ENCODE measurements around the gene ACD.
A peak's percentile ranks its signal among the peaks of the same experiment; 100 is the strongest.

Gene ACD

GRCh38 chr16:67661101-67661761 is 1.2 kb upstream of the ACD start:
- no peak for DNase-seq

DNA sequence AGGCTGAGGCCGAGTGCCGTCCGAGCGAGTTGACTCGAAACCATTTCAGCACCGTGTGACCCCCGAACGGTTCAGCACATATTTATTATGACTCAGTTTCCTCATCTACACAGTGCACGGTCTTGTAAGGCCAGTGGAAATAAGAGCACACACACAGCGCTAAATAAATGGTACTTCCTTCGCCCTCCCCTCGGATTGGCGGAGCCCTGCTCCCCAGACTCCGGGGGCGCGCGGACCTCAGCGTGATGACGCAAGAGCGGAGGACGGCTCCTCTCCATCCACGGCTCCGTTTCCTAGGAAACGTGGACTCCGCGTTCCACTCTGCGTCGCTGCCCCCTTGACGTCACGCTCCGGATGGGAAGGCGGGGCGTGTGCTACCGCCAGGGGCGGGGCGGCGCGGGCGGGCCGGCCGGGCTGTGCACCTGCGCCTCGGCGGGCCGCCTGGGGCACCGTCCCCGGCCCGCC is 536 bp upstream of the ACD start, which contains the start of gene PARD6A:
Gene PARD6A (plus strand): TSS at position 397 of the 465 bp plus-strand sequence. CDS start 79 bp downstream, outside the sequence.
- peak; percentile 94 for DNase-seq

DNA sequence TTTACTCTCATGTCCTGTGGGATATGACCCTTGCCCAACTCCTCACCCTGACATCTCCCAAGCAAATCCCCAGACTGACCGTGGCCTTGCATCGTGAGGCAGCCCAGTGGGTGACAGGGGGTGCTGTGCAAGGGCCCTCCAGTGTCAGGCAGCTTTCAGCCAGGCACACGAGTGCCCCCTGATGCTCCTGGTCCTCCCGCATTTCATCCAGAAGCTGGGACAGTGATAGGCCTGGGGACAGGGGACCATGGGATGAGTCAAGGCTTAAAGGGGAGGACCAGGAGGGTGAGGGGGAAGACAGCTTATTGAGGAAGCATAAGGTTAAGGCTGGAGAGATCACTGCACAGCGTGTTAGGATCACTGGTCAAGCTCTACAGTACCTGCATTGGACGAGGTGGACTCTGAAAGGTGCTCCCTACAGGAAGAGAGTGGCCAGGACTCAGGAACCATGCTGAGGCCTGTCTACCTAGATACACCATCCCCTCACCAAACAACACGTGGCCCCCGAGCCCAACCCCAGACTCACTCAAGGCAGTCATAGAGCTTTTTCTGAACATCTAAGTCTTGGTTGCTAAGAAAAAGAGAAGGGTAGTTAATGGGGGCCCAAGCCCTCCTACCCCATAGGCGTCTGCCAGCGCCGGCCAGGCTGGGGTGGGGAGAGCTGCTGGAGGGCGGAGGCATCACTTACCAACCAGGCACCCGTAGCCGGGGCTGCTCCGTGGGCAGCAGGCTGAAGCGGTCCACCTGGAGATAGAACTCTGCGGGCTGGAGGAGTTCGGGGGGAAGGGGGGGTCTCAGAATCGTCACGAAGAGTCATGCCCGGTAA is 998 bp downstream of the ACD start:
- no peak for DNase-seq

DNA sequence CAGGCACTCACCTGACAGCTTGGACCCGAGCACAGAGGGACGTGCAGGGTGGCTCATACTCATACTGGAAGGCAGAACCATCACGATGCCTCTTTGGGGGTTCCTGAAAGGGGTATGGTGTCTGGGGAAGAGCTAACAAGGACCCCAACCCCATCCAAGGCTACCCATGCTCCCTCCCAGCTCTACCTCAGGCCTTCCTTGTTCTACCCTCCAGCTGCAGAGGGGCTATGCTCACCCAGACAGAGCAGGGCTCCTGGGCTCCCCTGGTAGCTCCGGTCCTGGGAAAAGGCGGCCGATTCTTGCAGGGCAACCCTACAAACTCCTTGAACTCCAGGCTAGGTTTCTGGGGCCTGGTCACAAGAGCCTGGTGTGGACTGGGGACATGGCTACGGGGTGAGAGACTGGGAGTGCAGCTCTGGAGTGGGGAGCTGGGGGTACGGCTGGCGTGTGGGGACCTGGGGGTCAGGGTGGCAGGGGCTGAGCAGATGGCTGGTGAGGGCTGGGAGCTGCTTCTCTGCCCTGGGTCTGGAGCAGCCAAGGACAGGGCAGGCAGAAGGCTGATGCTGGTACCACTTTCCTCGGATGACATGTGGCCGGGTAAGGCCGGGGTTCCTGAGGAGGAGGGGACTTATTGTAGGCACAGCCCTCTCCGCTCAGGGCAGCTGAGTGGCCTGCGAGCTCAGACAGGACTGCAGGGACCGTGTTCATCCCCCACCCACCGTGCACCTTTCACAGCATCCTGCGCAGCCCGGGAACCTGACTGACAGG is 2.1 kb downstream of the ACD start:
- DNase-seq: no peak

DNA sequence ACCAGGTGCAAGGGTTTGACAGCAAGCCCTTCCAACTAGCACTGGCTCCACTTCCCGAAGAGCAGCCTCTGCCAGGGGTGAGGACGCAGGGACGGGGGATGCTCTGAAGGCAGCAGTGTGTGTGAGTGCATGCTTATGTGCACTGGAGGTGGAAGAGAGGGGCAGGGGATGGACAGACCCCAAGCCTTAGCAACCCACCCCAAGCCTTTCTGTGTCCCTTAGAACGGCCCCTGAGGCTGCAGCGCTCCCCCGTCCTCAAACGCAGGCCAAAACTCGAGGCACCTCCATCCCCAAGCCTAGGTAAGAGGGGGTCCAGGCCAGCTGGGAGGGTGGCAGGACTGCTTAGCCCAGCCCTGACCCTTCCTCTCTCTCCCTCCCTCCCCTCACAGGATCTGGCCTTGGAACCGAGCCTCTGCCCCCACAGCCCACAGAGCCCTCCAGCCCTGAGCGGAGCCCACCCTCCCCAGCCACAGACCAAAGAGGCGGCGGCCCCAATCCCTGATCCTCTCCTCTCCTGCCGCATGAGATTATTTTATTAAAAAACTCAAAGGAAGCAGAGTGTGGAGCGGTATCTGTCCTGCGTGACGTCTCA is 2.9 kb downstream of the ACD start:
- DNase-seq: no peak

- DNase-seq: no peak
Measured at GRCh38 chr16:67656344-67657016, 3.6 kb downstream of the ACD start.

GRCh38 chr16:67655363-67655762 is 4.7 kb downstream of the ACD start:
- no peak for DNase-seq

GRCh38 chr16:67654403-67654911 is 5.6 kb downstream of the ACD start:
- no peak for DNase-seq

- DNase-seq: no peak
Measured at GRCh38 chr16:67653789-67654402, 6.2 kb downstream of the ACD start.

DNA sequence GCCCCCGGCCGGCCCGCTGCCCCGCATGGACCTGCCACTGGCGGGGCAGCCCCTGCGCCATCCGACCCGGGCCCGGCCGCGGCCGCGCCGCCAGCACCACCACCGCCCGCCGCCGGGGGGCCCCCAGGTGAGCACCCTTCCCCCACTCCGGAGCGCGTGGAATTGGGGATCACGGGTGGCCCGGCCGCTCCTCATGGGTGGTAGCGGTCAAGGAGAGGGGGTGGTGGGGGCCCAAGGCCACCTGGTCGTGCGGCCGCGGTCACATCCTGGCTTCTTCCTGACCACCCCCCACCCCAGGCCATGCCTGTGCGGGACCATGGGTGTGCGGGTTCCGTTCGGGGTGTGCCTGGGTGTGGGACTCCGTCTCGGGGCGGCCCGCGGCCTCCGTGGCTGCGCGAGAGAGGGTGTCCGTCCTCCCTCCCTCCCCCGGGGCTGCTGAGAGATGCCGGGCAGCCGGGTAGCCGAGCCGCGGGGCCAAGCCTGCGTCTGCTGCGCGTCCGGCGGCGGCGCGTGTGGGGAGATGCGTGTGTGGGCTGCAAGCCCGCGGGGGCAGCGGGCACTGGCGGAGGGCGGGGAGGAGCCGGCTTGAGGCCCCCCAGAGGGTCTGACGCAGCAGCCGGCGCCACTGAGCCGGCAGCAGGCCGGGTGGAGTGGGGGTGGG is 6.8 kb downstream of the ACD start:
- no peak for DNase-seq

- DNase-seq: peak; percentile 32
Measured at GRCh38 chr16:67652578-67653127, 7.4 kb downstream of the ACD start.

GRCh38 chr16:67651847-67652246 is 8.2 kb downstream of the ACD start:
- no peak for DNase-seq

GRCh38 chr16:67651039-67651438 is 9.0 kb downstream of the ACD start:
- DNase-seq: no peak

GRCh38 chr16:67650023-67650422 is 10.0 kb downstream of the ACD start:
- DNase-seq: no peak

DNA sequence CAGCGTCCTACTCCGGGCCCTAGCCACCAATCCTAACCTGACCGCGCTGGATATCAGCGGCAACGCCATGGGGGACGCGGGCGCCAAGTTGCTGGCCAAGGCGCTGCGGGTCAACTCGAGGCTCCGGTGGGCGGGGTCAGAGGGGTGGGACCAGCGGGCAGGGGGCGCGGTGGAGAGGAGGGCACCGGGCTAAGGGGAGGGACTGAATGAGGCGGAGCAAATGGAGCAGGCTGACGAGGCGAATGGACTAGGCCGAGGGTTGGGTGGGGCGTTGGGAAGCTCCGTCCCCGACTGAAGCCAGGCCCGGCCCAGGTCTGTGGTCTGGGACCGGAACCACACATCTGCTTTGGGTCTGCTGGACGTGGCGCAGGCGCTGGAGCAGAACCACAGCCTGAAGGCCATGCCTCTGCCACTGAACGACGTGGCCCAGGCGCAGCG is 10.5 kb downstream of the ACD start:
- DNase-seq: no peak

DNA sequence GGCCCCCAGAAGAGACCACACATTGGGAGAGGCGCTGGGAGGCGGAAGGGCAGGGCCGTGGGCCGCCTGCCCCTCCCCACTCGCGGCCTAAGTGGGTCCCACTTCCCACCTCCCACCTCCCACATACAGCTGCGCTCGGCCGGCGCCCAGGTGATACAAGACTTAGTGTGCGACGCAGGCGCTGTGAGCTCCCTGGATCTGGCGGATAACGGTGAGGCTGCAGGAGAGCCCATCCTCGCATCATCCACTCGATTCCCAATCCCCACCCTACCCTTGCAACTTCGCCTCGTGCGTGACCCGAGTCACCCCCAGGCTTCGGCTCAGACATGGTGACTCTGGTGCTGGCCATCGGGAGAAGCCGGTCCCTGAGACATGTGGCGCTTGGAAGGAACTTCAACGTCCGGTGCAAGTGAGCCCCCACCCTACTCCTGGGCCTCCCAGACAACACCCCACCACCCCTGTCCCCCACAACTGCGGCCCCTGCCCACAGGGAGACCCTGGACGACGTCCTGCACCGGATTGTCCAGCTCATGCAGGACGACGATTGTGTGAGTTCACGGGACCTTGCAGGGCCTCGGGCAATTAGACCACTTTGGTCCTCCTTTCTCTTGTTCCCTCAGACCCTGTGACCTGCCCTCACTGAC is 11.2 kb downstream of the ACD start:
- no peak for DNase-seq

DNA sequence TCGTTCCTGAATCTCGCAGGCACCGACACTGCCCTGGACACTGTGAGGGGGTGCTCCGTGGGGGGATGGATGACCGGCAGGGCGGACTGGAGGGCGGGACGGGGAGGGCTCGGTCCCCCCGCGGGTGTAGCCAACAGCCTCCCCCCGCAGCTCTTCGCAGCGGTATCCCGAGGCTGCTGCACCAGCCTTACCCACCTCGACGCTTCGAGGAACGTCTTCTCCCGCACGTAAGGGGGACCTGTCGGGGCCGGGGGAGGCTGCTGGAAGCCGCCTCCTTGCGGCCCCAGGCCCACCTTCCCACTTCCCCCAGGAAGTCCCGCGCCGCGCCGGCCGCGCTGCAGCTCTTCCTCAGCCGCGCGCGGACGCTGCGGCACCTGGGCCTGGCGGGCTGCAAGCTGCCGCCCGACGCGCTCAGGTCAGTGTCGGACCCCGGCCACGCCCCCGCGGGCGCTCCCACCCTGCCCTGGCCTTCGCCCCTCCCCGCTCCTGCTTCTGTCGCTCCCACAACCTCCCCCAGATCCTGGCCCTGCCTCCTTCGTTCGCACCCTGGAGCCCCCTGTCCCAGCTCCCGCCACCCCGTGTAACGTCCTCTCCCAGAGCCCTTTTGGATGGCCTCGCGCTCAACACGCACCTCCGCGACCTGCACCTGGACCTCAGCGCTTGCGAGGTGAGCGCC is 11.8 kb downstream of the ACD start:
- no peak for DNase-seq

- no peak for DNase-seq
Measured at GRCh38 chr16:67647681-67648080, 12.4 kb downstream of the ACD start.

GRCh38 chr16:67647111-67647651 is 12.9 kb downstream of the ACD start:
- DNase-seq: no peak

All from NCI-H345 (cell line).